ENCODE data around the gene MPP4.

The MPP4 gene

GRCh38 chr2:201622306-201622970 lies 76.0 kb downstream of the MPP4 start:
- no peak for DNase-seq

- DNase-seq = no peak
Observed at GRCh38 chr2:201621293-201621999, 77.0 kb downstream of the MPP4 start.

DNA sequence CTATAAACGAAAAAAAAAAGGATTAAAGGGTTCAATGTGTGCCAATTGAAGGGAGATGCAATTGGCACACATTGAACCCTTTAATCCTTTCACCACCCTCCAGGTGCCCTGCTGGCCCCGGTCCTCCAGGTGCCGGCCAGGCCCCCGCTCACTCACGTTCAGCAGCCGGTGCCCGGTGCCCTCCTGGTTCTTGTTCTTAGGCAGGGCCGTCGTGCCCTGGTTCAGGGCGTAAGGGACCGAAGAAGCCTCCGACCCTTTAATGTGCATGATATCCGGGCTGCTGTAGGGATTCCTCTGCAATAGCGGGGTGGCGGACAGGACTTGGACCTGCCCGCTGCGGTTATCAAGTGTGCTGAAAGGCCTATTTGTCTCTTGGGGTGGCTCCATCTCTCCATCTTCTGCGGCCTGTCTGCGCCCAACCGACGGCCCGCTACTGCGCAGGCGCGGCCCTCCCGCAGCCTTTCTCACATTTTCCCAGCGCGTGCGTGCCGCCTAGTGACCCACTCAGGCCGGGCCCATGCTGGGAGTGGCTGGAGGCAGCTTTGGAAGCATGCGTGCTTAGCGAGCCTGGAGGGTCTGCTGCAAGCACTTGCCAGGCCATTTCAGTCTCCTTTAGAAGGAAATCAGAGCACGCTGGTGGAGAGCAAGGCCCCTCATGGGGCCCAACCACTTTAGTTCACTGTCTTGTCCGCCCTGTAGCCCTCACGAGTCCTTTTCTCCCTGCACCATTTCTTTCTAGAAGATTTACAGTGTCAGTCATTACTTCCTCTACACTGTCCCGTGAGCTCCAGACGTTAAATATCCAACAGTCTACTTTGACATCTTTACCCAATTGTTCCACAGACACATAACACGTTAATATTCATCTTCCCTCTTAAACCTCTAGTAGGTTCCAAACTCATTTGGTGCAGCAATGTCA lies 79.4 kb downstream of the MPP4 start:
- DNase-seq = no peak

DNA sequence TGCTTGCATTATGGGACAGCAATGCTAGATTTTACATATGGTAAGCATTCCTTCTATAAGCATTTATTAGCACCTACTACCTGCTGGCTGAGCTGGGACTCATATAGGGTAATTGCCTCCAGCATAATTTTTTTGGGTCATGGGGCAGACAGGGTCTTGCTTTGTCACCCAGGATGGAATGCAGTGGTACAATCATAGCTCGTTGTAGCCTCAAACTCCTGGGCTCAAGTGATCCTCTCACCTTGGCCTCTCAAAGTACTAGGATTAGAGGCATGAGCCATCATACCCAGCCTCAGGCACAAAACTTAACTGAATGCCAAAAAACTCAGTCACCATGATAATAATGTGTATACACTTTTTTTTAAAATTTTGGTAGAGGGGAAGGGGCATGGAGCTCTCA lies 90.4 kb downstream of the MPP4 start:
- DNase-seq = no peak

DNA sequence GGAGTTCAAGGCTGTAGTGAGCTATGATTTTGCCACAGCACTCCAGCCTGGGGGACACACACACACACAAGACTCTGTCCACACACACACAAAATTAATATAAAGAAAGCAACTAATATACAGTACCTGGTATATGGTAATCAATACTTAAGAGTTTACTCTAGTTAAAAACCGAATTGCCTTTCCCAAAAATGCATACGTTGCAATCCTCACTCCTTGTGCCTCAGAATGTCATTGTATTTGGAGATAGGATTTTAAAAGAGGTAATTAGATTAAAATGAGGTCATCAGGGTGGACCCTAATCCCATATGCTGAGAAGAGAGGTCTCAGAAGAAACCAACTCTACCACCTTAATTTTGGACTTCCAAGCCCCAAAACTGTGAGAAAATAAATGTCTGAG lies 90.9 kb downstream of the MPP4 start:
- no peak for DNase-seq

DNA sequence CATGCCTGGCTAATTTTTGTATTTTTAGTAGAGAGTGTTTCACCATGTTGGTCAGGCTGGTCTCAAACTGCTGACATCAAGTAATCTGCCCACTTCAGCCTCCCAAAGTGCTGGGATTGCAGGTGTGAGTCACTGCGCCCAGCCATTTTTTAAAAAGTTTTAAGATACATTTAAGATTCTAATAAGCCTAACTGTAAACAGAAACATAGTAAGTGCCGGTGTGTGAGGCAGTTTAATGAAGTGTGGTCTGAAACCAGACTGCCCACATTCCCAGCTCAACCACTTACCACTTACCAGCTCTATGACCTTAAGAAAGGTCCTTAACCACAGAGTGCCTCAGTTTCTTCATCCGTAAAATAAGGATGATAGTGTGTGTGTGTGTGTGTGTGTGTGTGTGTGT lies 97.5 kb downstream of the MPP4 start:
- DNase-seq = no peak

DNA sequence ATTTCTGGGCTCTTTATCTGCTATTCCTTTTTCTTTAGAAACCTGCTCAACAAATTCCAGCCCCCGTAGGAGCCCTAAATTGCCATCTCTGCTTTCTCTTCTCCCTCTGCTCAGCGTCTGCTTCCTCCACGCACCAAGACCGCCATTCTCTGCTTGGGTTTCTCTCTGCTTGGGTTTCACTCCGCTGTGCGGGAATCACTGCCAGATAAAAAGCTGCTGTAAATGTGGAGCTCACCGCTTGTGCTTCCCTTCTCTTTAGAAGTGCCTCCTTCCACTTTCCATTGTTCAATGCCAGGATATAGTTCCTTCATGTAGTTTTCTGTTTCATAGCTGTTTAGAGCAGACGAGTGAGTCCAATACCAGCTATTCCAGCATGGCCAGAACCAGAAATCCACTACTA lies 101.0 kb downstream of the MPP4 start:
- no peak for DNase-seq

All from stimulated activated CD4-positive, alpha-beta T cell treated with anti-CD3 and anti-CD28 coated beads, Interleukin-12 subunit alpha, Interleukin-12 subunit beta, amount 100 ng/mL, for 4 hours (primary cell).